ENCODE results near the gene BMP10. TPM values are rescaled to one million over a fixed set of nuclear protein-coding genes. Genes with fewer than 3 reads are reported as not detected.

Gene BMP10
- total RNA-seq, 1 experiment from 2014 or later = not detected

DNA sequence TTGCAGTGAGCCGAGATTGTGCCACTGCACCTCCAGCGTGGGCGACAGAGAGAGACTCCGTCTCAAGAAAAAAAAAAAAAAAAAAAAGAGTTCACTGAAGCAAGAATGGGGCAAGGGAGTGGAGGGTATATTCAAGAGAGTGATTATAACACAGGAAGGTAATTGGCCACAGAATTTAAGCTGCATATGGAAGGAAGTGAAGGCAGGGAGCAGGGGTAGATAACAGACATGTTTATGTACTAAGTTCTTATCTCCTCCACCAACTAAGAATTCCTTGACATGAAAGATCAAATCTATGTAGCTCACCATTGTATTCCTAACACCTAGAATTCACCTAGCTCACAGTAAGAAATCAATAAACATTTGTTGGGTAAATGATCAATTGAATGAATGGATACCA is 44.2 kb upstream of the BMP10 start:
- no peaks in the 10 kb centered on the region for H4K20me1 ChIP-seq (ENCODE audit: low read length)
- no peak overlapping the region for H3K9ac ChIP-seq (ENCODE audit: low read length)
- H3K4me1 ChIP-seq (ENCODE audit: insufficient read depth, low read length) = no peaks in the 10 kb centered on the region
- no peaks in the 10 kb centered on the region for H3K9me3 ChIP-seq (ENCODE audit: low read length)
- no peaks in the 10 kb centered on the region for H3K36me3 ChIP-seq (ENCODE audit: low read depth, low read length)
- H3K4me3 ChIP-seq (ENCODE audit: low read length) = no peak overlapping the region
- H3K9me2 ChIP-seq (replicated peaks; ENCODE audit: low read length) = no peaks in the 10 kb centered on the region
- ATAC-seq (no peak), DNase-seq (no peak)
- no peak overlapping the region for H3K27ac ChIP-seq (ENCODE audit: low read length)
- no peaks in the 10 kb centered on the region for H3K79me2 ChIP-seq (ENCODE audit: low read length)
- no peak overlapping the region for H3K4me2 ChIP-seq (ENCODE audit: low read length)
- no peak for TF ChIP-seq EZH2 (IDR thresholded peaks at IDR 0.05; ENCODE audit: low read length, unreplicated experiment)
- POLR2A ChIA-PET (ENCODE audit: unreplicated experiment) = no interaction called here
- H2AFZ ChIP-seq (ENCODE audit: low read length) = no peak overlapping the region
- intact Hi-C loops (cut with micrococcal nuclease) = no loop called here
- no TSS peak for BruUV-seq (replicated peaks)
- no peaks in the 10 kb centered on the region for H3F3A ChIP-seq (ENCODE audit: low read length, unreplicated experiment)
- CTCF ChIA-PET = interaction anchor here (0.6 kb wide), 1 partner anchor 431 kb away, joined by 4 read pairs; no protein-coding TSS in a partner anchor
- H3K27me3 ChIP-seq (ENCODE audit: low read length) = no peaks in the 10 kb centered on the region

DNA sequence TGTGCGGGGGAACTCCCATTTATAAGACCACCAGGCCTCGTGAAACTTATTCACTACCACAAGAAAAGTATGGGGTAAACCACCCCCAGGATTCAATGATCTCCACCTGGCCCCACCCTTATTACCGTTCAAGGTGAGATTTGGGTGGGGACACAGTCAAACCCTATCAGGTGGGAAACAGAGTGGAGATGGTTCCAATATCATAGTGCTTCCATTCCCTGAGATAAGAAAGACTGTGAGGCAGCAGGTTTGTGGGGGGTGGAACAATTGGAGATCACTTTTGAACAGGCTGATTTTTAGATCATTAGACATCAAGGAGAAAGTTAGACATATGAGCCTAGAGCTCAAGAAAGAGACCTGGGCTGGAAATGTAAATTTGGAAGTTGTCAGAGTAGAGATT is 42.2 kb upstream of the BMP10 start:
- H3K9ac ChIP-seq (ENCODE audit: low read length) = no peak overlapping the region
- ATAC-seq = no peak
- H3K36me3 ChIP-seq (ENCODE audit: low read depth, low read length) = no peaks in the 10 kb centered on the region
- no TSS peak for BruUV-seq (replicated peaks)
- H3F3A ChIP-seq (ENCODE audit: low read length, unreplicated experiment) = no peaks in the 10 kb centered on the region
- no peaks in the 10 kb centered on the region for H3K9me3 ChIP-seq (ENCODE audit: low read length)
- H3K9me2 ChIP-seq (replicated peaks; ENCODE audit: low read length) = no peaks in the 10 kb centered on the region
- intact Hi-C loops (cut with micrococcal nuclease) = no loop called here
- no peak overlapping the region for H3K27ac ChIP-seq (ENCODE audit: low read length)
- no peak overlapping the region for H3K4me3 ChIP-seq (ENCODE audit: low read length)
- CTCF ChIA-PET = no interaction called here
- no peaks in the 10 kb centered on the region for H3K79me2 ChIP-seq (ENCODE audit: low read length)
- POLR2A ChIA-PET (ENCODE audit: unreplicated experiment) = no interaction called here
- peaks cover 9% of the 10 kb centered on the region for H3K4me1 ChIP-seq (ENCODE audit: insufficient read depth, low read length)
- no peak for DNase-seq
- H4K20me1 ChIP-seq (ENCODE audit: low read length) = no peaks in the 10 kb centered on the region
- no peaks in the 10 kb centered on the region for H3K27me3 ChIP-seq (ENCODE audit: low read length)
- TF ChIP-seq EZH2phosphoT487 (IDR thresholded peaks at IDR 0.05; ENCODE audit: borderline replicate concordance, low read length) = no peak
- TF ChIP-seq, protein P1, sequence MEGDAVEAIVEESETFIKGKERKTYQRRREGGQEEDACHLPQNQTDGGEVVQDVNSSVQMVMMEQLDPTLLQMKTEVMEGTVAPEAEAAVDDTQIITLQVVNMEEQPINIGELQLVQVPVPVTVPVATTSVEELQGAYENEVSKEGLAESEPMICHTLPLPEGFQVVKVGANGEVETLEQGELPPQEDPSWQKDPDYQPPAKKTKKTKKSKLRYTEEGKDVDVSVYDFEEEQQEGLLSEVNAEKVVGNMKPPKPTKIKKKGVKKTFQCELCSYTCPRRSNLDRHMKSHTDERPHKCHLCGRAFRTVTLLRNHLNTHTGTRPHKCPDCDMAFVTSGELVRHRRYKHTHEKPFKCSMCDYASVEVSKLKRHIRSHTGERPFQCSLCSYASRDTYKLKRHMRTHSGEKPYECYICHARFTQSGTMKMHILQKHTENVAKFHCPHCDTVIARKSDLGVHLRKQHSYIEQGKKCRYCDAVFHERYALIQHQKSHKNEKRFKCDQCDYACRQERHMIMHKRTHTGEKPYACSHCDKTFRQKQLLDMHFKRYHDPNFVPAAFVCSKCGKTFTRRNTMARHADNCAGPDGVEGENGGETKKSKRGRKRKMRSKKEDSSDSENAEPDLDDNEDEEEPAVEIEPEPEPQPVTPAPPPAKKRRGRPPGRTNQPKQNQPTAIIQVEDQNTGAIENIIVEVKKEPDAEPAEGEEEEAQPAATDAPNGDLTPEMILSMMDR (conservative IDR thresholded peaks at IDR 0.05; ENCODE audit: low read depth, low read length) = no peak
- no peak for TF ChIP-seq EZH2 (IDR thresholded peaks at IDR 0.05; ENCODE audit: low read length, unreplicated experiment)
- no peak overlapping the region for H2AFZ ChIP-seq (ENCODE audit: low read length)
- no peak overlapping the region for H3K4me2 ChIP-seq (ENCODE audit: low read length)

DNA sequence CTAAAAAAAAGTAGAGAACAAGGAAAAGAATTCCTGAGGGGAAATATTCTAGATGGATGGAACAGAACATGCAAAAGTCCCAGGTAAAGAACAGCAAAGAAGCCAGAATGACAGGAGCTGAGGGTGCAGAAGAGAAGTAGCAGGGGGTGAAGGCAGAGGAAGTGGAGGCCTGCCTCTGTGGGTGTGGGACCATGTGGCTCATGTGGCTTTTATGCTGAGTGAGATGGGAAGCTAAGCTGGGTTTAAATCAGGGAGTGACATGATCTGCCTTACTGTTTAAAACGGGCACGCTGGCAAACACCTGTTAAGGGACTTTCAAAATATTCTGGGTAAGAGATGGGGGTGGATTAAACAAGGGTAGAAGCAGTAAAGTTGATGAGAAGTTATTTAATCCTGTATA is 41.5 kb upstream of the BMP10 start:
- TF ChIP-seq, protein P1 (conservative IDR thresholded peaks at IDR 0.05; ENCODE audit: low read depth, low read length) = no peak
- no peak for TF ChIP-seq EZH2 (IDR thresholded peaks at IDR 0.05; ENCODE audit: low read length, unreplicated experiment)
- no peak for TF ChIP-seq EZH2phosphoT487 (IDR thresholded peaks at IDR 0.05; ENCODE audit: borderline replicate concordance, low read length)
- no peak overlapping the region for H3K4me2 ChIP-seq (ENCODE audit: low read length)
- H2AFZ ChIP-seq (ENCODE audit: low read length) = no peak overlapping the region
- DNase-seq = no peak
- BruUV-seq (replicated peaks) = no TSS peak
- H3K9me3 ChIP-seq (ENCODE audit: low read length) = no peaks in the 10 kb centered on the region
- no peak for ATAC-seq
- intact Hi-C loops (cut with micrococcal nuclease) = no loop called here
- H3K36me3 ChIP-seq (ENCODE audit: low read depth, low read length) = no peaks in the 10 kb centered on the region
- no peaks in the 10 kb centered on the region for H4K20me1 ChIP-seq (ENCODE audit: low read length)
- H3K79me2 ChIP-seq (ENCODE audit: low read length) = no peaks in the 10 kb centered on the region
- ChIA-PET POLR2A (ENCODE audit: unreplicated experiment) (no interaction called here), CTCF (no interaction called here)
- peaks cover 16% of the 10 kb centered on the region for H3K4me1 ChIP-seq (ENCODE audit: insufficient read depth, low read length)
- no peaks in the 10 kb centered on the region for H3K9me2 ChIP-seq (replicated peaks; ENCODE audit: low read length)
- no peak overlapping the region for H3K27ac ChIP-seq (ENCODE audit: low read length)
- no peaks in the 10 kb centered on the region for H3K27me3 ChIP-seq (ENCODE audit: low read length)
- no peak overlapping the region for H3K4me3 ChIP-seq (ENCODE audit: low read length)
- no peaks in the 10 kb centered on the region for H3F3A ChIP-seq (ENCODE audit: low read length, unreplicated experiment)
- no peak overlapping the region for H3K9ac ChIP-seq (ENCODE audit: low read length)

Data from PC-3 (cell line).